ENCODE data around the gene ARHGAP10.

The ARHGAP10 gene

GRCh38 chr4:148097801-148098200, 365.9 kb downstream of the ARHGAP10 start:
- no peaks in the 10 kb centered on the region for H3K27me3 ChIP-seq (ENCODE audit: control insufficient read depth, insufficient read depth, low read length)
- H3K27ac ChIP-seq (ENCODE audit: low read depth, low read length) = no peak overlapping the region
- no peaks in the 10 kb centered on the region for H3K36me3 ChIP-seq (ENCODE audit: control insufficient read depth, insufficient read depth, low read length)
- no peaks in the 10 kb centered on the region for H3K9me3 ChIP-seq (ENCODE audit: control insufficient read depth, insufficient read depth, low read depth, low read length)
- H3K4me3 ChIP-seq (ENCODE audit: low read depth, low read length) = no peak overlapping the region
- H3K4me1 ChIP-seq (ENCODE audit: control insufficient read depth, insufficient read depth, low read length) = peaks cover 8% of the 10 kb centered on the region; the same call in 1 of the 2 replicates
- no peak overlapping the region for H3K9ac ChIP-seq (ENCODE audit: low read length)

GRCh38 chr4:148101235-148101634, 369.3 kb downstream of the ARHGAP10 start:
- Histone ChIP-seq H3K36me3 (ENCODE audit: control insufficient read depth, insufficient read depth, low read length) (no peaks in the 10 kb centered on the region), H3K4me3 (ENCODE audit: low read depth, low read length) (no peak overlapping the region), H3K27me3 (ENCODE audit: control insufficient read depth, insufficient read depth, low read length) (no peaks in the 10 kb centered on the region), H3K4me1 (ENCODE audit: control insufficient read depth, insufficient read depth, low read length) (peaks cover 13% of the 10 kb centered on the region; the same call in 1 of the 2 replicates), H3K27ac (ENCODE audit: low read depth, low read length) (no peak overlapping the region), H3K9me3 (ENCODE audit: control insufficient read depth, insufficient read depth, low read depth, low read length) (no peaks in the 10 kb centered on the region), H3K9ac (ENCODE audit: low read length) (no peak overlapping the region)

GRCh38 chr4:148101790-148102189, 369.9 kb downstream of the ARHGAP10 start:
- Histone ChIP-seq H3K9me3 (ENCODE audit: control insufficient read depth, insufficient read depth, low read depth, low read length) (no peaks in the 10 kb centered on the region), H3K9ac (ENCODE audit: low read length) (no peak overlapping the region), H3K4me1 (ENCODE audit: control insufficient read depth, insufficient read depth, low read length) (peaks cover 13% of the 10 kb centered on the region; the same call in 1 of the 2 replicates), H3K27ac (ENCODE audit: low read depth, low read length) (no peak overlapping the region), H3K4me3 (ENCODE audit: low read depth, low read length) (no peak overlapping the region), H3K27me3 (ENCODE audit: control insufficient read depth, insufficient read depth, low read length) (no peaks in the 10 kb centered on the region), H3K36me3 (ENCODE audit: control insufficient read depth, insufficient read depth, low read length) (no peaks in the 10 kb centered on the region)

- Histone ChIP-seq H3K36me3 (ENCODE audit: control insufficient read depth, insufficient read depth, low read length) (no peaks in the 10 kb centered on the region), H3K4me3 (ENCODE audit: low read depth, low read length) (no peak overlapping the region), H3K4me1 (ENCODE audit: control insufficient read depth, insufficient read depth, low read length) (0 out of 2 replicates have a peak, but pooled peaks cover 5% of the 10 kb centered on the region), H3K27me3 (ENCODE audit: control insufficient read depth, insufficient read depth, low read length) (no peaks in the 10 kb centered on the region), H3K27ac (ENCODE audit: low read depth, low read length) (no peak overlapping the region), H3K9ac (ENCODE audit: low read length) (no peak overlapping the region), H3K9me3 (ENCODE audit: control insufficient read depth, insufficient read depth, low read depth, low read length) (no peaks in the 10 kb centered on the region)
These were observed 371.9 kb downstream of the ARHGAP10 start for GRCh38 chr4:148103597-148104355.

GRCh38 chr4:148108766-148109165, 376.9 kb downstream of the ARHGAP10 start:
- no peaks in the 10 kb centered on the region for H3K36me3 ChIP-seq (ENCODE audit: control insufficient read depth, insufficient read depth, low read length)
- H3K9me3 ChIP-seq (ENCODE audit: control insufficient read depth, insufficient read depth, low read depth, low read length) = no peaks in the 10 kb centered on the region
- no peak overlapping the region for H3K27ac ChIP-seq (ENCODE audit: low read depth, low read length)
- no peaks in the 10 kb centered on the region for H3K27me3 ChIP-seq (ENCODE audit: control insufficient read depth, insufficient read depth, low read length)
- H3K4me1 ChIP-seq (ENCODE audit: control insufficient read depth, insufficient read depth, low read length) = peaks cover 11% of the 10 kb centered on the region; the same call in 1 of the 2 replicates
- no peak overlapping the region for H3K9ac ChIP-seq (ENCODE audit: low read length)
- H3K4me3 ChIP-seq (ENCODE audit: low read depth, low read length) = no peak overlapping the region

- Histone ChIP-seq H3K4me3 (ENCODE audit: low read depth, low read length) (no peak overlapping the region), H3K9ac (ENCODE audit: low read length) (no peak overlapping the region), H3K27me3 (ENCODE audit: control insufficient read depth, insufficient read depth, low read length) (no peaks in the 10 kb centered on the region), H3K27ac (ENCODE audit: low read depth, low read length) (no peak overlapping the region), H3K36me3 (ENCODE audit: control insufficient read depth, insufficient read depth, low read length) (no peaks in the 10 kb centered on the region), H3K9me3 (ENCODE audit: control insufficient read depth, insufficient read depth, low read depth, low read length) (no peaks in the 10 kb centered on the region), H3K4me1 (ENCODE audit: control insufficient read depth, insufficient read depth, low read length) (peaks cover 9% of the 10 kb centered on the region; the same call in 1 of the 2 replicates)
These were observed 377.3 kb downstream of the ARHGAP10 start for GRCh38 chr4:148109216-148109615.

GRCh38 chr4:148110169-148110568, 378.3 kb downstream of the ARHGAP10 start:
- no peak overlapping the region for H3K9ac ChIP-seq (ENCODE audit: low read length)
- H3K4me3 ChIP-seq (ENCODE audit: low read depth, low read length) = no peak overlapping the region
- H3K9me3 ChIP-seq (ENCODE audit: control insufficient read depth, insufficient read depth, low read depth, low read length) = no peaks in the 10 kb centered on the region
- no peaks in the 10 kb centered on the region for H3K27me3 ChIP-seq (ENCODE audit: control insufficient read depth, insufficient read depth, low read length)
- peaks cover 11% of the 10 kb centered on the region; the same call in 1 of the 2 replicates for H3K4me1 ChIP-seq (ENCODE audit: control insufficient read depth, insufficient read depth, low read length)
- H3K36me3 ChIP-seq (ENCODE audit: control insufficient read depth, insufficient read depth, low read length) = no peaks in the 10 kb centered on the region
- H3K27ac ChIP-seq (ENCODE audit: low read depth, low read length) = no peak overlapping the region

- Histone ChIP-seq H3K4me1 (ENCODE audit: control insufficient read depth, insufficient read depth, low read length) (peaks cover 15% of the 10 kb centered on the region; the same call in 1 of the 2 replicates), H3K36me3 (ENCODE audit: control insufficient read depth, insufficient read depth, low read length) (no peaks in the 10 kb centered on the region), H3K27me3 (ENCODE audit: control insufficient read depth, insufficient read depth, low read length) (no peaks in the 10 kb centered on the region), H3K9ac (ENCODE audit: low read length) (no peak overlapping the region), H3K27ac (ENCODE audit: low read depth, low read length) (no peak overlapping the region), H3K9me3 (ENCODE audit: control insufficient read depth, insufficient read depth, low read depth, low read length) (no peaks in the 10 kb centered on the region), H3K4me3 (ENCODE audit: low read depth, low read length) (no peak overlapping the region)
These were observed 380.5 kb downstream of the ARHGAP10 start for GRCh38 chr4:148112231-148112982.

- H3K27ac ChIP-seq (ENCODE audit: low read depth, low read length) = no peak overlapping the region
- H3K9ac ChIP-seq (ENCODE audit: low read length) = no peak overlapping the region
- peaks cover 15% of the 10 kb centered on the region; the same call in 1 of the 2 replicates for H3K4me1 ChIP-seq (ENCODE audit: control insufficient read depth, insufficient read depth, low read length)
- H3K4me3 ChIP-seq (ENCODE audit: low read depth, low read length) = no peak overlapping the region
- H3K9me3 ChIP-seq (ENCODE audit: control insufficient read depth, insufficient read depth, low read depth, low read length) = no peaks in the 10 kb centered on the region
- H3K27me3 ChIP-seq (ENCODE audit: control insufficient read depth, insufficient read depth, low read length) = no peaks in the 10 kb centered on the region
- H3K36me3 ChIP-seq (ENCODE audit: control insufficient read depth, insufficient read depth, low read length) = no peaks in the 10 kb centered on the region
These were observed 382.5 kb downstream of the ARHGAP10 start for GRCh38 chr4:148114436-148114835.

GRCh38 chr4:148116264-148116663, 384.4 kb downstream of the ARHGAP10 start:
- peaks cover 2% of the 10 kb centered on the region; the same call in 1 of the 2 replicates for H3K9me3 ChIP-seq (ENCODE audit: control insufficient read depth, insufficient read depth, low read depth, low read length)
- H3K36me3 ChIP-seq (ENCODE audit: control insufficient read depth, insufficient read depth, low read length) = no peaks in the 10 kb centered on the region
- no peak overlapping the region for H3K27ac ChIP-seq (ENCODE audit: low read depth, low read length)
- no peak overlapping the region for H3K4me3 ChIP-seq (ENCODE audit: low read depth, low read length)
- peaks cover 15% of the 10 kb centered on the region; the same call in 1 of the 2 replicates for H3K4me1 ChIP-seq (ENCODE audit: control insufficient read depth, insufficient read depth, low read length)
- no peaks in the 10 kb centered on the region for H3K27me3 ChIP-seq (ENCODE audit: control insufficient read depth, insufficient read depth, low read length)
- no peak overlapping the region for H3K9ac ChIP-seq (ENCODE audit: low read length)

GRCh38 chr4:148116969-148117368, 385.1 kb downstream of the ARHGAP10 start:
- H3K27me3 ChIP-seq (ENCODE audit: control insufficient read depth, insufficient read depth, low read length) = no peaks in the 10 kb centered on the region
- H3K9ac ChIP-seq (ENCODE audit: low read length) = no peak overlapping the region
- H3K4me1 ChIP-seq (ENCODE audit: control insufficient read depth, insufficient read depth, low read length) = peaks cover 15% of the 10 kb centered on the region; the same call in 1 of the 2 replicates
- peaks cover 2% of the 10 kb centered on the region; the same call in 1 of the 2 replicates for H3K9me3 ChIP-seq (ENCODE audit: control insufficient read depth, insufficient read depth, low read depth, low read length)
- no peak overlapping the region for H3K27ac ChIP-seq (ENCODE audit: low read depth, low read length)
- H3K4me3 ChIP-seq (ENCODE audit: low read depth, low read length) = no peak overlapping the region
- no peaks in the 10 kb centered on the region for H3K36me3 ChIP-seq (ENCODE audit: control insufficient read depth, insufficient read depth, low read length)

All from HUES6 (cell line).